ENCODE data around the gene EYS. TPM values are rescaled to one million over a fixed set of nuclear protein-coding genes. Genes with fewer than 3 reads are reported as not detected.

The EYS gene
- total RNA-seq, 1 donor from 2014 or later: 2.1 TPM

- Histone ChIP-seq H3K27me3 (ENCODE audit: control insufficient read depth in 3 of 3, insufficient read depth in 3 of 3, low read length in 3 of 3) (no peaks in the 10 kb centered on the region), H3K4me3 (ENCODE audit: low read length in 3 of 3) (no peak overlapping the region), H3K36me3 (ENCODE audit: control insufficient read depth in 3 of 3, insufficient read depth in 3 of 3, low read length in 3 of 3) (no peaks in the 10 kb centered on the region), H3K9ac (ENCODE audit: low read depth in 1 of 3, low read length in 3 of 3) (no peak overlapping the region), H3K4me1 (ENCODE audit: control insufficient read depth in 3 of 3, insufficient read depth in 3 of 3, low read length in 3 of 3) (no peaks in the 10 kb centered on the region), H3K9me3 (ENCODE audit: control insufficient read depth in 3 of 3, low read length in 3 of 3) (no peaks in the 10 kb centered on the region), H3K27ac (ENCODE audit: low read depth, low read length) (no peak overlapping the region)
These were observed 1184.2 kb downstream of the EYS start for GRCh38 chr6:64522859-64523258.

- no peaks in the 10 kb centered on the region for H3K27me3 ChIP-seq (ENCODE audit: control insufficient read depth in 3 of 3, insufficient read depth in 3 of 3, low read length in 3 of 3)
- no peaks in the 10 kb centered on the region for H3K36me3 ChIP-seq (ENCODE audit: control insufficient read depth in 3 of 3, insufficient read depth in 3 of 3, low read length in 3 of 3)
- no peak overlapping the region for H3K4me3 ChIP-seq (ENCODE audit: low read length in 3 of 3)
- H3K9me3 ChIP-seq (ENCODE audit: control insufficient read depth in 3 of 3, low read length in 3 of 3): no peaks in the 10 kb centered on the region
- H3K27ac ChIP-seq (ENCODE audit: low read depth, low read length): no peak overlapping the region
- no peak overlapping the region for H3K9ac ChIP-seq (ENCODE audit: low read depth in 1 of 3, low read length in 3 of 3)
- H3K4me1 ChIP-seq (ENCODE audit: control insufficient read depth in 3 of 3, insufficient read depth in 3 of 3, low read length in 3 of 3): no peaks in the 10 kb centered on the region
These were observed 1187.0 kb downstream of the EYS start for GRCh38 chr6:64520050-64520449.

- H3K27me3 ChIP-seq (ENCODE audit: control insufficient read depth in 3 of 3, insufficient read depth in 3 of 3, low read length in 3 of 3): no peaks in the 10 kb centered on the region
- no peak overlapping the region for H3K27ac ChIP-seq (ENCODE audit: low read depth, low read length)
- no peaks in the 10 kb centered on the region for H3K36me3 ChIP-seq (ENCODE audit: control insufficient read depth in 3 of 3, insufficient read depth in 3 of 3, low read length in 3 of 3)
- no peak overlapping the region for H3K9ac ChIP-seq (ENCODE audit: low read depth in 1 of 3, low read length in 3 of 3)
- H3K4me1 ChIP-seq (ENCODE audit: control insufficient read depth in 3 of 3, insufficient read depth in 3 of 3, low read length in 3 of 3): no peaks in the 10 kb centered on the region
- H3K4me3 ChIP-seq (ENCODE audit: low read length in 3 of 3): no peak overlapping the region
- no peaks in the 10 kb centered on the region for H3K9me3 ChIP-seq (ENCODE audit: control insufficient read depth in 3 of 3, low read length in 3 of 3)
These were observed 1190.6 kb downstream of the EYS start for GRCh38 chr6:64516393-64516792.

GRCh38 chr6:64507661-64508060 is 1199.4 kb downstream of the EYS start:
- H3K9ac ChIP-seq (ENCODE audit: low read depth in 1 of 3, low read length in 3 of 3): no peak overlapping the region
- H3K27me3 ChIP-seq (ENCODE audit: control insufficient read depth in 3 of 3, insufficient read depth in 3 of 3, low read length in 3 of 3): no peaks in the 10 kb centered on the region
- no peak overlapping the region for H3K4me3 ChIP-seq (ENCODE audit: low read length in 3 of 3)

GRCh38 chr6:64505312-64505711 is 1201.7 kb downstream of the EYS start:
- peaks cover 0 to 3% (median 0%) of the 10 kb centered on the region in 3 donors for H3K9me3 ChIP-seq (ENCODE audit: control insufficient read depth in 3 of 3, low read length in 3 of 3)
- H3K4me1 ChIP-seq (ENCODE audit: control insufficient read depth in 3 of 3, insufficient read depth in 3 of 3, low read length in 3 of 3): no peaks in the 10 kb centered on the region
- no peak overlapping the region for H3K9ac ChIP-seq (ENCODE audit: low read depth in 1 of 3, low read length in 3 of 3)
- H3K27me3 ChIP-seq (ENCODE audit: control insufficient read depth in 3 of 3, insufficient read depth in 3 of 3, low read length in 3 of 3): no peaks in the 10 kb centered on the region
- no peaks in the 10 kb centered on the region for H3K36me3 ChIP-seq (ENCODE audit: control insufficient read depth in 3 of 3, insufficient read depth in 3 of 3, low read length in 3 of 3)
- H3K4me3 ChIP-seq (ENCODE audit: low read length in 3 of 3): no peak overlapping the region
- no peak overlapping the region for H3K27ac ChIP-seq (ENCODE audit: low read depth, low read length)

More at GRCh38 chr6:64507661-64508060, 1199.4 kb downstream of the EYS start:
- Histone ChIP-seq H3K4me1 (ENCODE audit: control insufficient read depth in 3 of 3, insufficient read depth in 3 of 3, low read length in 3 of 3) (no peaks in the 10 kb centered on the region), H3K27ac (ENCODE audit: low read depth, low read length) (no peak overlapping the region), H3K36me3 (ENCODE audit: control insufficient read depth in 3 of 3, insufficient read depth in 3 of 3, low read length in 3 of 3) (no peaks in the 10 kb centered on the region), H3K9me3 (ENCODE audit: control insufficient read depth in 3 of 3, low read length in 3 of 3) (peaks cover 0 to 3% (median 0%) of the 10 kb centered on the region in 3 donors)

GRCh38 chr6:64504503-64504902 is 1202.5 kb downstream of the EYS start:
- H3K36me3 ChIP-seq (ENCODE audit: control insufficient read depth in 3 of 3, insufficient read depth in 3 of 3, low read length in 3 of 3): no peaks in the 10 kb centered on the region
- no peak overlapping the region for H3K4me3 ChIP-seq (ENCODE audit: low read length in 3 of 3)
- H3K4me1 ChIP-seq (ENCODE audit: control insufficient read depth in 3 of 3, insufficient read depth in 3 of 3, low read length in 3 of 3): no peaks in the 10 kb centered on the region
- no peaks in the 10 kb centered on the region for H3K27me3 ChIP-seq (ENCODE audit: control insufficient read depth in 3 of 3, insufficient read depth in 3 of 3, low read length in 3 of 3)
- H3K9ac ChIP-seq (ENCODE audit: low read depth in 1 of 3, low read length in 3 of 3): no peak overlapping the region
- peaks cover 0 to 3% (median 0%) of the 10 kb centered on the region in 3 donors for H3K9me3 ChIP-seq (ENCODE audit: control insufficient read depth in 3 of 3, low read length in 3 of 3)
- no peak overlapping the region for H3K27ac ChIP-seq (ENCODE audit: low read depth, low read length)

GRCh38 chr6:64502801-64503200 is 1204.2 kb downstream of the EYS start:
- Histone ChIP-seq H3K4me1 (ENCODE audit: control insufficient read depth in 3 of 3, insufficient read depth in 3 of 3, low read length in 3 of 3) (no peaks in the 10 kb centered on the region), H3K4me3 (ENCODE audit: low read length in 3 of 3) (no peak overlapping the region), H3K36me3 (ENCODE audit: control insufficient read depth in 3 of 3, insufficient read depth in 3 of 3, low read length in 3 of 3) (no peaks in the 10 kb centered on the region), H3K27me3 (ENCODE audit: control insufficient read depth in 3 of 3, insufficient read depth in 3 of 3, low read length in 3 of 3) (no peaks in the 10 kb centered on the region), H3K9ac (ENCODE audit: low read depth in 1 of 3, low read length in 3 of 3) (no peak overlapping the region), H3K9me3 (ENCODE audit: control insufficient read depth in 3 of 3, low read length in 3 of 3) (peaks cover 0 to 3% (median 0%) of the 10 kb centered on the region in 3 donors), H3K27ac (ENCODE audit: low read depth, low read length) (no peak overlapping the region)

- H3K4me1 ChIP-seq (ENCODE audit: control insufficient read depth in 3 of 3, insufficient read depth in 3 of 3, low read length in 3 of 3): no peaks in the 10 kb centered on the region
- H3K9me3 ChIP-seq (ENCODE audit: control insufficient read depth in 3 of 3, low read length in 3 of 3): no peaks in the 10 kb centered on the region
- H3K27me3 ChIP-seq (ENCODE audit: control insufficient read depth in 3 of 3, insufficient read depth in 3 of 3, low read length in 3 of 3): no peaks in the 10 kb centered on the region
- no peak overlapping the region for H3K4me3 ChIP-seq (ENCODE audit: low read length in 3 of 3)
- H3K36me3 ChIP-seq (ENCODE audit: control insufficient read depth in 3 of 3, insufficient read depth in 3 of 3, low read length in 3 of 3): no peaks in the 10 kb centered on the region
- no peak overlapping the region for H3K27ac ChIP-seq (ENCODE audit: low read depth, low read length)
- H3K9ac ChIP-seq (ENCODE audit: low read depth in 1 of 3, low read length in 3 of 3): no peak overlapping the region
These were observed 1209.4 kb downstream of the EYS start for GRCh38 chr6:64497634-64498033.

- H3K27ac ChIP-seq (ENCODE audit: low read depth, low read length): no peak overlapping the region
- H3K4me1 ChIP-seq (ENCODE audit: control insufficient read depth in 3 of 3, insufficient read depth in 3 of 3, low read length in 3 of 3): no peaks in the 10 kb centered on the region
- no peaks in the 10 kb centered on the region for H3K36me3 ChIP-seq (ENCODE audit: control insufficient read depth in 3 of 3, insufficient read depth in 3 of 3, low read length in 3 of 3)
- H3K4me3 ChIP-seq (ENCODE audit: low read length in 3 of 3): no peak overlapping the region
- no peaks in the 10 kb centered on the region for H3K27me3 ChIP-seq (ENCODE audit: control insufficient read depth in 3 of 3, insufficient read depth in 3 of 3, low read length in 3 of 3)
- H3K9me3 ChIP-seq (ENCODE audit: control insufficient read depth in 3 of 3, low read length in 3 of 3): no peaks in the 10 kb centered on the region
- no peak overlapping the region for H3K9ac ChIP-seq (ENCODE audit: low read depth in 1 of 3, low read length in 3 of 3)
These were observed 1217.3 kb downstream of the EYS start for GRCh38 chr6:64489763-64490162.

- no peaks in the 10 kb centered on the region for H3K27me3 ChIP-seq (ENCODE audit: control insufficient read depth in 3 of 3, insufficient read depth in 3 of 3, low read length in 3 of 3)
- H3K9ac ChIP-seq (ENCODE audit: low read depth in 1 of 3, low read length in 3 of 3): no peak overlapping the region
- no peaks in the 10 kb centered on the region for H3K4me1 ChIP-seq (ENCODE audit: control insufficient read depth in 3 of 3, insufficient read depth in 3 of 3, low read length in 3 of 3)
- H3K9me3 ChIP-seq (ENCODE audit: control insufficient read depth in 3 of 3, low read length in 3 of 3): no peaks in the 10 kb centered on the region
- H3K27ac ChIP-seq (ENCODE audit: low read depth, low read length): no peak overlapping the region
- no peaks in the 10 kb centered on the region for H3K36me3 ChIP-seq (ENCODE audit: control insufficient read depth in 3 of 3, insufficient read depth in 3 of 3, low read length in 3 of 3)
- H3K4me3 ChIP-seq (ENCODE audit: low read length in 3 of 3): no peak overlapping the region
These were observed 1220.3 kb downstream of the EYS start for GRCh38 chr6:64486578-64487351.

Measured in skeletal muscle tissue (tissue), 4 donors.